Fibroblast of lung (primary cell): ENCODE results near the gene CD2AP.

ENCODE experiments used
- CTCF ChIP-seq, 2 donors: IDR thresholded peaks in 1 of 2; conservative IDR thresholded peaks in 1 of 2; 1 replicate in 1 of 2; 2 replicates in 1 of 2; pipeline ENCODE4 v1.5.1; 2011 to 2012; ENCODE audit warnings: low read length in 2 of 2, control low read depth in 1 of 2, inconsistent platforms in 1 of 2, low read depth in 1 of 2, mild to moderate bottlenecking in 1 of 2
- EZH2 ChIP-seq: IDR thresholded peaks from 2 replicates; pipeline ENCODE4 v1.5.1; 2012; ENCODE audit warnings: low read length, control low read depth, mild to moderate bottlenecking; ENCODE audit errors: missing control alignments

GRCh38 chr6:47598367-47598766 is 120.8 kb downstream of the CD2AP start:
- TF ChIP-seq EZH2 (no peak), CTCF (conservative IDR thresholded peaks at IDR 0.05 in 1 of 2, IDR thresholded peaks at IDR 0.05 in 1 of 2; ENCODE audit: low read depth in 1 of 2, low read length in 2 of 2) (no peak)
